ENCODE results near the gene CAP2.

DNA sequence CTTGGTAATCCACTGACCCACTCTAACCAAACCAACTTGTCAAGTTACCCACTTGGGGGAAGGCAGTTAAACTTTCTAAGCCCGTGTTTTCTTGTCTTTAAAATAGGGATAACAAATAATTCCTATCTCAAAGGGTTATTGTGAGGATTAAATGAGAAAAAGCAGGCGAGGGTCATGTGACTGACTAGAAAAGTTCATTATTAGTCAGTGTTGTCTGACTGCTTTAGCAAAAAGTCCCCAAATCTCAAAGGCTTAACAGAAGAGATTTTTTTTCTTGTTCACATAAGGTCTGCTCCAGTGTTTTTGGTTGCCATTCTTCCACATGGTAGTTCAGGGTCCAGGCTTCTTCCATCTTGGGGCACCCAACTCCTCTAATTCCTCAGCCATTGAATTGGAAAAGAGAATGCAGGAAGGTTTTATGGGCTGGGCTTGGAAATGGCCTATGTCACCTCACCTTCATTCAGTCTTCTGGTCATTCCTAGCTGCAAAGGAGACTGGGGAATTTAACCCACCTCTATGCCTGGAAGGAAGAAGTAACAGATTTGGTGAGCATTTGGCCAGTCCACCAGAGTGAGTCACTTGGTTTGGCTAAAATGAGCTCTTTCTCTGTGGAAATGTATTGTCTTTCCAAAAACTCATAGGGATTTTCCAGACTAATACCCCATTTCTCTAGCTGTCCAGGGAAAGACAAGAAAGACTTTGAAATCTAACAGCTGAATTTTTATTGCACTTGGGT lies 77.0 kb downstream of the CAP2 start:
- no peak for TF ChIP-seq POLR2AphosphoS5 (IDR thresholded peaks at IDR 0.05)
- TF ChIP-seq, protein P1, sequence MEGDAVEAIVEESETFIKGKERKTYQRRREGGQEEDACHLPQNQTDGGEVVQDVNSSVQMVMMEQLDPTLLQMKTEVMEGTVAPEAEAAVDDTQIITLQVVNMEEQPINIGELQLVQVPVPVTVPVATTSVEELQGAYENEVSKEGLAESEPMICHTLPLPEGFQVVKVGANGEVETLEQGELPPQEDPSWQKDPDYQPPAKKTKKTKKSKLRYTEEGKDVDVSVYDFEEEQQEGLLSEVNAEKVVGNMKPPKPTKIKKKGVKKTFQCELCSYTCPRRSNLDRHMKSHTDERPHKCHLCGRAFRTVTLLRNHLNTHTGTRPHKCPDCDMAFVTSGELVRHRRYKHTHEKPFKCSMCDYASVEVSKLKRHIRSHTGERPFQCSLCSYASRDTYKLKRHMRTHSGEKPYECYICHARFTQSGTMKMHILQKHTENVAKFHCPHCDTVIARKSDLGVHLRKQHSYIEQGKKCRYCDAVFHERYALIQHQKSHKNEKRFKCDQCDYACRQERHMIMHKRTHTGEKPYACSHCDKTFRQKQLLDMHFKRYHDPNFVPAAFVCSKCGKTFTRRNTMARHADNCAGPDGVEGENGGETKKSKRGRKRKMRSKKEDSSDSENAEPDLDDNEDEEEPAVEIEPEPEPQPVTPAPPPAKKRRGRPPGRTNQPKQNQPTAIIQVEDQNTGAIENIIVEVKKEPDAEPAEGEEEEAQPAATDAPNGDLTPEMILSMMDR (IDR thresholded peaks at IDR 0.05), result no peak
- TF ChIP-seq EP300 (IDR thresholded peaks at IDR 0.05; ENCODE audit: low read depth), result no peak
- TF ChIP-seq POLR2A (IDR thresholded peaks at IDR 0.05), result no peak

Data from transverse colon (tissue), 4 donors.